Tibial nerve (tissue), 4 donors: ENCODE measurements around the gene NF2.

ENCODE experiments used
- EP300 ChIP-seq, 2 donors: sonication (generic); formaldehyde crosslinking; IDR thresholded peaks; one replicate each; pipeline ENCODE4 v1.6.1; 2017; ENCODE audit warnings: antibody characterized with exemption in 2 of 2, mild to moderate bottlenecking in 1 of 2
- POLR2A ChIP-seq, 2 donors: fragments of 450-650 bp; IDR thresholded peaks; one replicate each; pipeline ENCODE4 v1.6.1; 2017; ENCODE audit warnings: antibody characterized with exemption in 2 of 2, mild to moderate bottlenecking in 2 of 2, moderate library complexity in 2 of 2
- TF ChIP-seq, protein P1 (sequence below), 5 experiments: fragments of 200-600 bp in 3 of 5; fragments of 450-650 bp in 2 of 5; sonication (generic) in 3 of 5; IDR thresholded peaks; one replicate each; pipeline ENCODE4 v1.5.1; 2016 to 2019; ENCODE audit warnings: antibody characterized with exemption in 5 of 5, mild to moderate bottlenecking in 3 of 5, moderate library complexity in 2 of 5

DNA sequence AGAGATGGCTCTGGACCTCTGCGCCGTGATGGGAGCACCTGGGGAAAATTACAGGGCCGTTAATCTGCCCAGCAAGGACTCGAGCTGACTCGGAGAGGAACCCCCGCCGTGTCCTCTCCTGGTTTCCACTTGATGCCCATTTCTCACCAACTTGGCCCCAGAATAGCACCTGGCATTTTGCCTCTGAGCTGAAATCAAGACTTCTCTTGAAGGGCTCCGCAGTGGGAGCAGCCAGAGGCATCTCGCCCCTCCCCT is 97.4 kb downstream of the NF2 start:
- TF ChIP-seq, protein P1, sequence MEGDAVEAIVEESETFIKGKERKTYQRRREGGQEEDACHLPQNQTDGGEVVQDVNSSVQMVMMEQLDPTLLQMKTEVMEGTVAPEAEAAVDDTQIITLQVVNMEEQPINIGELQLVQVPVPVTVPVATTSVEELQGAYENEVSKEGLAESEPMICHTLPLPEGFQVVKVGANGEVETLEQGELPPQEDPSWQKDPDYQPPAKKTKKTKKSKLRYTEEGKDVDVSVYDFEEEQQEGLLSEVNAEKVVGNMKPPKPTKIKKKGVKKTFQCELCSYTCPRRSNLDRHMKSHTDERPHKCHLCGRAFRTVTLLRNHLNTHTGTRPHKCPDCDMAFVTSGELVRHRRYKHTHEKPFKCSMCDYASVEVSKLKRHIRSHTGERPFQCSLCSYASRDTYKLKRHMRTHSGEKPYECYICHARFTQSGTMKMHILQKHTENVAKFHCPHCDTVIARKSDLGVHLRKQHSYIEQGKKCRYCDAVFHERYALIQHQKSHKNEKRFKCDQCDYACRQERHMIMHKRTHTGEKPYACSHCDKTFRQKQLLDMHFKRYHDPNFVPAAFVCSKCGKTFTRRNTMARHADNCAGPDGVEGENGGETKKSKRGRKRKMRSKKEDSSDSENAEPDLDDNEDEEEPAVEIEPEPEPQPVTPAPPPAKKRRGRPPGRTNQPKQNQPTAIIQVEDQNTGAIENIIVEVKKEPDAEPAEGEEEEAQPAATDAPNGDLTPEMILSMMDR (IDR thresholded peaks at IDR 0.05): no peak
- no peak for TF ChIP-seq POLR2A (IDR thresholded peaks at IDR 0.05)
- TF ChIP-seq EP300 (IDR thresholded peaks at IDR 0.05): no peak
